Stimulated activated CD4-positive, alpha-beta T cell treated with anti-CD3 and anti-CD28 coated beads, Interleukin-1b, Interleukin-23, amount 100 ng/mL, for 48 hours (primary cell): ENCODE measurements around the gene LZTR1.
"Not testable (repeated sequence)": the region's sequence is repeated elsewhere in the genome, so short reads cannot be mapped to it uniquely, and the experiment has no call there.

Experiments used
- DNase-seq: peaks from one replicate; pipeline ENCODE4 v3.0.0-alpha.2; 2020

LZTR1 gene

DNA sequence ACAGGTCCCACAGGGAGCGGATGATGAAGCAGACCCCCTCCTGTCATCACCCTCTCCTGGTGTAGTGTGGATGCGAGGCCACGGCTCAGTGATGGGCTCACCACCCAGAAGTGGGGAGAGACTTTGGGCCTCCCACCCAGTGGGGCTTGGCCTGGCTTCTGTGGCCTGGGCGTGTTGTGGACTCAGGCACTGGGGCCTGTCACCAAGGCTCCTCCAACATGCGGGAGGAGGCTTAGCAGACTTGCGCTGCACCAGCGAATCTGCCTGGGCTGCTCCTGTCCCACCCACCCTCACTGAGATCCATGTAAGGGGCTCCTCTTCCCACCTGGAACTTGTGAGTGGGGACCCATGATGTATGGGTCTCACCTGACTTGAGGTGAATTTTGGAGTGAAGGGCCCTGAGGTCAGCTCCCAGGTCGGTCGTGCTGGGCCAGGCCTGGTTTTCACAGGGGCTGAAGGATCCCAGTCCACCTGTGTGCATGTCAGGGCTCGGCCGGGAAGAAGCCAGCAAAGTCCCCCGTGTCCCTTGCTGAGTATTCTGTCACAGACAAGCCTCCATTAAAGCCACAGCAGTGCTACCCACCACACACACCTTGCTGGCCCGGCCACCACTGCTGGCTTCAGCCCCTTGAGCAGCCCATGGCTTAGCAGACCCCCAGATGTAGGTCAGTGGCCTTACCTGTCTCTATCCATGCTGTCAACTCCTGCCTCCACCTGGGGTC, 15.6 kb downstream of the LZTR1 start:
- no peak for DNase-seq

DNA sequence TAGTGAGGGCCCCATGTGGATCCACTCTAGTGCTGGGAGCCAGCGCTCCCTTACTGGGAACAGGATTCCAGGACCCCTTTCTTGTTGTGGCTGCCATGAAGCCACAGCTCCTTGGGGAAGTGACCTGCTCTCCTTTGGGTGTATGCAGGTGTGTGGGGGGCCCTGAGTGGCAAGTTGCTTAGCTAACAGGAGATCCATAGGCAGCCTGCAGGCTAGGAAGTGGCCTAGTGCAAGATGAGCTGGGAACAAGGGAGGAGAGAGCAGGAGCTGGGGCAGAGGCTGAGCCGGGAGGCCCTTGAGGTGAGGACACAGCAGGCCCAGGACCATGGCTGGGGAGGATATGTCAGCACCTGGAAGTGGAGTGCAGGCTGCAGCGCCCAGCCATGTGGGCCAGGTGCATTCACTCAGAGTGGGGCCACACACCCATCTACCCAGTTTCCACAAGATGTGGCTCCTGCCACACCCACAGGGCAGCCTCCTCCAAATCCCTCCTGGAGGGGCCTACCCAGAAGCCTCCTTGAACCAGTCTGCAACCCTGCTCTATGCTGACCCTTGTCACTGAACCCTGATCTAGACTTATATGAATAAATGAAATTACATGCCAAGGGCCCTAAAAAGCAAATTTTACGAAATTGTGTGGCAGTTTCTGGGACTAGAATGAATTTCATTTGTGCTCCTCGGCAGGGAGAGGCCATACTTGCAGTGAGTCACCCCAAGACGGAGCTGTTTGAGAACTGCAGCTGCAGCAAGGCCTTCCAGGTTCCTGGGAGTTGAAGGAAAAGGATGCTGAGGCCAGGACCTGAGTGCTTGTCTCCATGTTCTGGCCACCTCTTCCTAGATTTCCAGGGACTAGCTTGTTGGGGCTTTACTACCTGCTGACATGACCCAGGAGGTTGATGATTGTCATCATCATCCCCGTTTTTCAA, 16.6 kb downstream of the LZTR1 start:
- no peak for DNase-seq

DNA sequence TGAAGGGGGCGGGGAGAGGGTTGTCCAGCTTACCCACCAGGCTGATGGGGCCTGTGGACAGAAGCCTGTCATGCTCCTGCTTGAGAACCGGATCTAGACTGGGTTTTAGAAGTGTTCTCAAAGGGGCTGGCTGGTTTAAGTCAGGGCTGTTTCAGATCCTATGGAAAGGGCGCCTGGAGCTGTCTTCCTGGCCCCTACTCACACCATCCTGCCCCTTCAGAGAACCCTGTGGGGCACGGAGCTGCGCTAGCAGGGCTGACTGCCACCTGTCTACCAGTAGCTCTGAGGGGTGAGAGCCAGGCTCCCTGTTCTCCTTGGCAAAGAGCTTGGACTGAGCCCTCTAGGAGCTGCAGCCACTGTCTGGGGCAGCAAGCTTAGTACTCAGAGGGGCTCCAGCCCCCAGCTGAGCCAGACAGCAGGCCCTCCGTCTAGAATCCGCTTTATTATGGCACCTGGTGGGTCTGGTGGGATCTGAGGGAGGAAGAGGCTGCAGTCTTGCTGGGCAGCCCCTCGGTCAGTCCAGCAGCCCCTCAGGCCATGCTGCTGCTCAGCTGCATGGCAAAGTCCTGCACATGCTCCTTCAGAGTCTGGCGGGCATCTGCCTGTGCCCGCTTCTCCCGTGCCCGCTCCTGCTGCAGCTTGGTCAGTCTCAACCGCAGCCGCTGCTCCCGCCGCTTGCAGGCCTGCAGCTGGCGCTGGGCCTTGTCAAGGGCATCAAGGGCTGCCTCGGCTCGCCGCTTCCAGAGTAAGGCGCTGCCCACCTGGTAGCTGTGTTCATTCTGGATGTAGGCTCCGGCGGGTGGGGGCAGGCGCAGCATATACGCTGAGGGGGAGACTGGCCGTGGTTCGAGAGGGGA, 17.5 kb downstream of the LZTR1 start:
- no peak for DNase-seq

DNA sequence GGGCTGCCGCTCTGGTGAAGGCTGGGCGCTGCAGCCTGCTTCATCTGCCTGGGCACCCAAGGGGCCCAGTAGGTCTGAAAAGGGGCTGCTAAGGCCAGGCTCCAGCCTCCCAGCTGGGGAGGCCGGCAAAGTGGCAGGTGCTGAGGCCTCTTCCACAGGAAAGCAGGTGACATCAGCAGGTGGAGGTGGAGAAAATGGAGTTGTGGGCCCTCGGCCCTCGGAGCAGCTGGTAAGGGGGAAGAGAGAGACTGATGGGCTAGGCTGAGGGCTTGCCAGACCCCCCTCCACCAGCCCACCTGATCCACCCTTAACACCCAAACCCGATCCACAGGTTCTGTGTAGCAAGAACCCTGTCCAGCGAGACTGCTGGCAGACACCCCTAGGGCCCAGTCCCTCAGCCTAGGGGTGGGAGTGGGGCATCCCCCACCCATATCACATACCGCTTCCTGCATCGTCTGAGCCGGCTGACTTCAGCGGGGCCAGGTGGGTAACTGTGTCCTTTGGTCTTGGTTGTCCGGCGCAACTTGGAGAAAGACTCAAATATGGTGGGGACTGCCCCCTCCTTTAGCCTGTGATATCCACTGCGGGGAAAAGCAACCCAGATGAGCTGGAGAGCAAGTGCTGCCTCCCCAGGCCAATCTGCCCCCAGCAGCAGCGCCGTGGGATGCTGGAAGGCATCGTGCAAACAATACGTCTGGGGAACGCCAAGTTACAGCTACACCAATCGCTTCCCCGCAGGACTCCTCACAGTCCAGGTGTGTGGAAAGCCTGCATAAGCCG, 18.3 kb downstream of the LZTR1 start:
- no peak for DNase-seq

DNA sequence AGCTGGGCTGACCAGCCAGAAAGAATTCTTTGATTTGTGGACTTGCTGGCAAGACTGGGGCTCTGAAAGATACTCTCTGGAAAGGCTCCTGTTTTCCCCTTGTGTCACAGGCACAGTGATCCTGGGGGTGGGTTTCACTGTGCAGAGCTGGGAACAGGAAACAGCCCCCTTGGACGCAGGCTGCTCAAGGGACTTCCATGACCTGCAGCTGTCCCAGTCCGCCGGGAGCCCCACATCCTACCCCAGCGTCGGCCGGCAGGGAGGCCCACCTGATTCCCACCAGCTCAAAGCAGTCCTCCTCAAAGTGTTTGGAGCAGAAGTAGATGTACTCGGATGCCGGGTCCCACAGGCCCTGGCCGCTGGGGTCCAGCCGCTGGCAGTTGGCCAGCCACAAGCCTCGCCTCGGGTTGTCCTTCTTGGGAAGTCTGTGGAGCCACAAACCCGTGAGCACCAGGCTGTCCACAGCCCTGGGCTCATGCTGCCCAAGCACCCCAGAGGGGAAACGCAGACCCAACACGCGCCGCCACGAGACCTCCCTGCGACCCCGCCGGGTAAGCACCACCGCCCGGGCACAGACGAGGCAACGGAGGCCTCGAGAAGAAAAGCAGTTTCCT, 19.0 kb downstream of the LZTR1 start:
- no peak for DNase-seq

DNA sequence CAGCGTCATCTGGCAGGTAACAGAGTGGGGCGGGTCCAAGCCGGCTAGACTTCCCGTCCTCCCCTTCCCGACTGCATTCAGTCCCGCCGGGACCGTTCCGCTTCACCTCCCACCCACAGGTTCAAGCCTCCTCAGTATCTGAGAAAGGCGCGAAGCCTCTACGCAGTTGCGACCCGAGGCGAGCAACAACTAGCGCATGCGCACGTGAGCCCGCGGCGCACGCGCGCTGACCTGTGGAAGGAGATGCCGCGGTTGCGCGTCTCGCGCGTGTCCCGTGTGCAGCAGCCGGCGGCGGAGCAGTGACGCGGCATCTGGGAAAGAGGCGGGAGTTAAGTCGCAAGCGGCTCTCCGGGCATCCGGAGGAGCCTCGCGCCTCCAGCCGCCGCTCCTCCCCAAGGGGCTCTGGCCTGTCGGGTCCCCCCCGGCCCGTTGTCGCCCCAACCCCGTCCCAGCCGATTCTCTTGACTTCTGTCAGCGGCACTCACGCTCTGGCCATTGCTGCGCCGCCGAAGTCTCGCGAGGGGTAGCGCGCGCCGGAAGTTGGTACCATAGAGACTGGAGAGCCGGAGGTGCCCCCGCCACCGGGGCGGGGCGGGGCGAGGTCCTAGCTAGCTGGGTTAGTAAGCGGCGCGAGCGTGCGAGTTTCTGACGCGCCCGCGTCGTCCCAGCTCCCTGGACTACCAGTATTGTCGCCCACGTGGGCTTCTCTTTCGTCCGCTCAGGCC, 19.7 kb downstream of the LZTR1 start, which contains the start of gene THAP7:
TSS of gene THAP7 (minus strand) at position 518 of the 725 bp plus-strand sequence. CDS start at position 311, 207 bp downstream.
- DNase-seq = peak; percentile 97

DNA sequence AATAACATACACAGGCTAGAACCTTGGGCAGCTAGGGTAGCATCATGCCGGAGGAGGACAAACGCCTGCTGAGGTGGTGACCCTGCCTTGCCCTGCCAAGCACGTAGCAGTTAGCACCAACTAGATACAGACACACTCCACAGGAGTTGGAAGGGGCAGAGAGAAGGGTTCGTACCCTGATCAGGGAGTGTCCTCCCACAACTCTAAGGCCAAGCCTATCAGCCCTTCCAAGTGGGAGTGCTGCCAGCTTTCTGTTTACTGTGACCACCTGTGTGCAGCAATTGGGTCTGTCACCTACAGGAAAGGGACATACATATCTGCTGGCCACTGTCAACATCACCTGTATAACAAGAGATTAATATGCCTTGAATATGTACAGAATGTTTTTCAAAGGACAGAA, 21.7 kb downstream of the LZTR1 start:
- DNase-seq = no peak

DNA sequence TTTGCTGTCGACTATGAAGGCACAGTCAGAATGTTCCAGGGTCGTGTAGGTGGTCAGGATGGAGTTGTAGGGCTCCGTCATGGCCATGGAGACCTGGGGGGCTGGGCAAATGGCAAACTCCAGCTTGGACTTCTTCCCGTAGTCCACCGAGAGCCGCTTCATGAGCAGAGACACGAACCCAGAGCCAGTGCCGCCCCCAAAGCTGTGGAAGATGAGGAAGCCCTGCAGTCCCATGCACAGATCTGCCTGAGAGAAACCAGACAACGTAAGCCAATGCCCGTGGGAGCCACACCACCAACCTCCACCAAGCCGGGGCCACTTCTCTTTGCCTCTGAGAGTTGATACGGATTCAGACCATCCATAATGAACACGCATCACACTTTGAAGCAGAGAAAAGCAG, 27.1 kb downstream of the LZTR1 start:
- not testable (repeated sequence) for DNase-seq

DNA sequence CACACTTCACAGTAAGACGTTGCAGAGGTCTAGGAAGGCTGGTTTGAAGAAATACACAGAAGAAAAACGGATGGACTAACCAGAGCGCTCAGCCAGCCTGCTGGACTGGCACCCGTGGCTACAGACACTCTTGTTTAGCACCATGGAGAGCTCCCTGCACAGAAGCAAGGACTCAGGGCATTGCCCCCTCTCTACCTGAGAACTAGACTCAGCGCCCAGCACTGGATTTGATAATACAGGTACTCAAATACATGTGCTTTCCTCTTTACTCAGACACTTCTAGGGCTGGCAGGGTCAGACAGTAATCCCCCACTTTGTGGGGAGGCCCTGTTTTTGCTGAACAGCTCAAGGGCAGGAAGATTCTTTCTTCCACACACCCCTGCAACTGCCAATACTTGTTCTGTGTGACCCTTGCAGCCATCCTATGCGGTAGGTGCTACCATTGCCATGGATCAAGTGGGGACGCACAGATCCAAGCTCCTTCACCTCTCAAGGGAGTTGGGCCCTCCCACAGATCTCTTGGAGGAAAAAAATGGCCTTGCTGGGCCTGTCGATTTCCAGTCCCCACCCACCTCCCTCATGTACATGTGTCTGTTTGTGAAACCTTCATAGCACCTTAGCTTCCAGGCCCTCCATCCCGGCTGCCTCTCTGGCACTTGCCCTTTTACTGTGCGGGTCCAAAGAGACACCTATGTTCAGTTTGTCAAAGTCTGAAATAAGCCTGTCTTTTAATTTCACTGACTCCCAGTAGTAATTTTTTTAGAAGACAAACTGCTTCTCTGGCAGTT, 27.7 kb downstream of the LZTR1 start:
- no peak for DNase-seq

DNA sequence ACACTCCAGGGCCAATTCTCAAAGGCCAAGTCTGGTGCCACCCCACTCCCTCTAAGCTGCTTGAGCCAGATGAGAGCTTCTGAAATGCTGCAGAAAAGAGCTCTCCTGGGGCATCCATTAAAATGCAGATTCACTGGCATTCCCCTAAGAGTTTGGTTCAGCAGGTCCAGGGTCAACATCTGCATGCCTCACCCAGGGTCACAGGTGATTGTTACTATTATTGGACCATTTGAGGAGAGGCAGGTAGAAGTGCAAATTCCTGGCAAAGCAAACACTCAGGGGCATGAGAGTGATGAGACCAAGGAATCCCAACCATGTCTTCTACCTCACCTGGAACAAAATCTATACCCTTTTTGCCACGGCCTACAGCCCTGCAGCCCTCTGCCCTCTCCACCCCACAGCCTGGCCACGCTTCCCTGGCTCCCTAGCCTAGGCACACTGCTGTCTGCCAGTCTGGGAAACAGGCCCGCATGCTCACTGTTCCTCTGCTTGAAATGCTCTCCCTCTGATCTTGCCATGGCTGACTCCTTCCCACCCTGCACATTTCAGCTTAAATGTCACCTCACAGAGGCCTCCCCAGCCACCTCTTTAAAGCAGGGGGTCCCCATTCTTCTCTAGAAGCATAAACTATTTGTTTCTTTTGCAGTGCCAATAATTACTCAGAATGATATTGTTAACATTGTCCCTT, 28.5 kb downstream of the LZTR1 start:
- DNase-seq = no peak

DNA sequence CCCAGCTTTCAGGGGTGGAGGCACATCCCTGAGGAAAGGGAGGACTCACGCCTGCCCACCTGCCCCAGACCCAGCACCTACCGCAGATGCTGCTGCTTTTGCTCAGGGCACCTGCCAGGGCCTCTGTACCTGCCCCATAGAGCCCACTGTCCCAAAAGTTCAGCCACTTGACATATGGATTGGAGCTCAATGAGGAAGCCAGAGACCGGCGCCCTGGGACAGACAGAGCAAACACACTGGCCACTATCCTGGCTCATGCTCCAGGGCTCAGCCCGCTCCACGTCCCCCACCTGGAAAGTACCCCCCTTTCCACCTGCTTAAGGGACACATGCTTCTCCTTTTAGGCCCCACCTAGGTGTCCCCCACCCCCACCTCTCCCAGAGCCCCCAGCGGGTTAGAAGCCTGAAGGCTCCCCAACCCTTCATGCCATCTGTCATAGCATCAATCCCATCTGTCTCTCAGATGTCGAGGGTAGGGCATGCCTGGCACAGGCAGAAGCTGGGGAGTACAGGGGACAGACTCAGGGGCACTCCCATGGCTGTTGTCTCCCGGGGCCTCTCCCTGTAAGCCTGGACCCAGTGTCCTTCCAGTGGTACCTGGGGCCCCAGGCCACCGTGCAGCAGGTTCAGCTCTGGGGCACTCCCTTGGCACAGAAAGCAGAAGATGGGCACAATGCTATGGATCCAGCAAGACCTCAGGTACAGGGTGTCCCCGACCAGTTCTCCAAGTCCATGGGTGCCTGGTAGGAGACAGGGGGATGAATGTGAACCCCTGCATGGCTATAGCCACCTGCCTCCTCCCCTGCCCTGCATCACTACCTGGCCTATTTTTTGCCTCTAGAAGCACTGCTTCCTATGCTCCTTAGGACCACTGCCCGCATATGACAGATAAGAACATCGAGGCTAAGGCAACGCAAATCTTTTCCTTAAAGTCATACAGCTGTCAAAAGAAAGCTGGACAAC, 30.6 kb downstream of the LZTR1 start:
- DNase-seq = no peak

DNA sequence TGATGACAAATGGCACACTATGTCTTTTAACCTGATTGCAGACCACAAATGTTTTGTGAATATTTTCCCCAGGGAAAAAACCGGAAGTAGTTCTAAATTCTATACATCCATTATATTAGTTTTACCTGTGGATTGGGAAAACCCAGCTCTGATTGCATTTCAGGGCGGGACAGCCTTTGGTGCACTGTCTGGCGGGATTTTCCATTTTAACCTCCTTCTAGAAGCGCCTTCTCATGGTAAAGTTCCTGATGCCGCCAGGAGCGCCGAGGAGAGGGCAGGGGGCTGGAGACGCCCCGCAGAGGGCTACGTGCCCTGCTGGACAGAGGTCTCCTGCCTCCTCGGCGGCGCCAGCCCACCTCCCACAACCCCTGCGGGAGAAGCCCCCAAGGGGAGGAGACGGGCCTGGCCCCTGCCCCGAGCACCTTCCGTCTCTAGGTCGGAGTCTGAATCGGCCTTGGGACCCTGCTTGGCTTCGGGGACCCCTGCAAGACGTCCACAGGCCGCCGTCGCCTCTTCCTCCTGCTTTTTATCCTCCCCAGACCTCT, 31.6 kb downstream of the LZTR1 start:
- DNase-seq = no peak

DNA sequence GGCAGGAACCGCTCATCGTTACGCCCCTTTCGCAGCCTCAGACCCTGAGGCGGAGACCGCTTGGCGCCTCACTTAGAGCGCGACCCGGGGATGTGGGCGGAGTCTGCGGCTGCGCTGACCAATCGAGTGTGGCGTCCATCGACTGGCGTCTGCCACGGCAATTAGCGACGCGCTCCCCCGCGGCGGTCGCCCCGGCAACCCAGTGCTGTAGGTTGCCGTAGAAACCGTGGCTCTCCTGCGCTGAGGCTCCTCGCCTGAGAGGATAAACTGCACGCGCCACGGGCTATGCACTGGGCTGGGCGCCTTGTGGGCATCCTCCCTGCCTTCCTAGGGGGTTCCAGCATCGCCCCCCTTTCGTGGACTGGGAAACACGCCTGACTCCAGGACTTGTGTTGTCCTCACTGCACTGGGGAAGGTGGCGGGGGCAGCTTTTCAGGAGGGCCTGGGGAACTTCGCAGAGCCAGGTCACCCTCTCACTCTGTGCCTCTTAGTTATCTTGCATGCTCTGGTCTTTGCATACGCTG, 32.2 kb downstream of the LZTR1 start:
- DNase-seq = peak; percentile 86

DNA sequence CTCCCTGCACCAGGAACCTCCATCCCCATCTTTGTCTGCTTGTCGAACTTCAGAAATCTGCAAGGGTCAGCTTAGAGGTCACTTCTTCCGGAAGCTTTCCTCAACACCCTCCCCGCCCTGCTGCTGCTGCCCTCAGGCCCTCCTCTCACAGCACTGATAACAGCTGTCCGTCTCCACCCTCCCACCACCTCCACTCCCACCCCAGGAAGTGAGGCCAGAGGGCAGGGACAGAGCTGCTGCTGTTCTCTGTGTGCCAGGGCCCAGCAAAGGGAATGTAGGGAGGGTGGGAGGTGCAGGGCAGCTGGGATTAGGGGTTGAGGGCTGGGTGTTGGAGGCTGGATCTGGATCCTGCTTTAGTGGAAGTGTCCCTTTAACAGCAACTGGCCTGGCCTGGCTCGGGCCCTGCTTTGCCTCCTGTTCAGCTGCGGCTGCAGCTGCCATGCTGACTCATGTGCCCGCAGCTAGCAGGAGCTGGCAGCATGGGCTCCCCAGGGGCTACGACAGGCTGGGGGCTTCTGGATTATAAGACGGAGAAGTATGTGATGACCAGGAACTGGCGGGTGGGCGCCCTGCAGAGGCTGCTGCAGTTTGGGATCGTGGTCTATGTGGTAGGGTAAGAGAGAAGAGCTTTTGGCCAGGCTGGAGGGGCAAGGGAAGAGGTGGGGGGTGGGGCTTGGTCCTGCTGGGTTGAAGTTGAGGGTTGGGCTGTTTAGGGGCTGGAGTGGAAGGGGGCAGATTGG, 32.8 kb downstream of the LZTR1 start, which contains the start of gene P2RX6:
TSS of gene P2RX6 (plus strand) at position 440 of the 740 bp plus-strand sequence. CDS start at position 450, 10 bp downstream.
- DNase-seq = no peak

DNA sequence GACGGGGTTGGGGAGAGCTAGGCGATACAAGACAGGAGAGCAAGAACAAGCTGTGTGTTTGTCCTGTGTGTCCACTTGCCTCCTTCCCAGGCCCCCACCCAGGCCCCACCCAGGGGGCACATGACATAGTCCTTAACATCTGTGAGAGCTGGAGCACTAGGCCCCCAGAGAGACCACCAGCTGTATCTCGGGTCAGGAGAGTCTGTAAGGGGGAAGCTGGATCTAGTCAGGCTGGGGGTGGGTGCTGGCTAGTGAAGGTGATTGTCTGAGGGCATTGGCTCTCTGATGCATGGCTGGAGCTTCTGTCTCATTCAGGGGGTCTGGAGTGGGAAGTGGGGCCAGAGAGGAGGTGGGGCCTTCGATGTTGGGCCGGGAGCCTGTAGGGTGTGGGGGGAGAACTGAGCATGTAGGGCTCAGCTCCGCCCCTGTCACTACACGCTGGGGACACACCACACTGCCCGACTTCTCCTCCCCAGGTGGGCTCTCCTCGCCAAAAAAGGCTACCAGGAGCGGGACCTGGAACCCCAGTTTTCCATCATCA, 33.4 kb downstream of the LZTR1 start:
- no peak for DNase-seq

DNA sequence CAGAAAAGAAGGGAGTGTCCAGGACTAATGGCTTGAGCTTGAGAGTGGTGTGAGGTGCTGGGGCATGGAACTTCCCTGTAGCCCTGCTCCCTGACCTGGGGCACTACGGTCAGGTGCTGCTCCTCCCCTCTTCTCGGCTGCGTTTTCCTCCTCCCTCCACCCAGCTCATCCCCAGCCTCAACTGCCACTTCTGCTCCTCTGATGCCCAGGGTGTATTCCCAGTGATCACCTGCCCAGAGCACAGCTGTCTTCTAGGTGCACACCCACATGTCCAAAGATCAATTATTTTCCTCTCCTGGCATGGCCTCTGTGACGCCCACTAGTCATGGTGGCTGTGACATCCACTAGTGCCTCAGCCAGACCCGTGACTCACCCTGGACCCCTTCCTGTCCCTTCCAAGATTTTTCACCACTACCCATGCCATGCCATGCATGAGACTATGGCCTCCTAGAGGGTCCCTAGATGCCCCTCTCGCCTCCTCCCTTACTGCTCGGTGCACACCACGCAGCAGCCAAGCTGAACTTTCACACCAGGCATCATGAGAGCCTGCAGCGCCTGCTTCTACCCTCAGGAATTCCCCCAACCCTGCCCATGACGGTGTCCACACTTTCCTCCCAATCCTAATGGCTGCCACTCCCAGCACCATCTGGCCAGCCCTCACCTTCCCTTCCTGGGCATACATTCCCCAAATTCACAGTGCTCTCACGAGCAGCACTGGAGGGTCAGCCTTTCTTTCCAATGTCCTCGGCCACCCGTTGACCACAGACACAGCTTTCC, 34.7 kb downstream of the LZTR1 start:
- DNase-seq = no peak
